ENCODE measurements around the gene TSPAN13. TPM values are rescaled to one million over a fixed set of nuclear protein-coding genes. Genes with fewer than 3 reads are reported as not detected.

Gene TSPAN13
- total and polyA plus RNA-seq, 2 of the 8 experiments (the other 6 are each of a cell fraction or from before 2014, with no cell fraction given), result 15.3 to 28.1 TPM

GRCh38 chr7:16765436-16765859 is 11.9 kb downstream of the TSPAN13 start:
- H3K4me2 ChIP-seq (ENCODE audit: insufficient read depth in 1 of 2, low read depth in 2 of 2, low read length in 2 of 2), result no peak overlapping the region
- no peak overlapping the region for H3K27ac ChIP-seq (ENCODE audit: low read depth, low read length)
- H4K20me1 ChIP-seq (replicated peaks in 1 of 2; ENCODE audit: control insufficient read depth in 1 of 2, insufficient read depth in 2 of 2, low read length in 2 of 2), result no peaks in the 10 kb centered on the region
- no peak overlapping the region for H3K14ac ChIP-seq (ENCODE audit: insufficient read length)
- H3K9ac ChIP-seq (replicated peaks in 1 of 4; ENCODE audit: extremely low read depth in 1 of 4, low read depth in 3 of 4, low read length in 3 of 4), result no peak overlapping the region
- peaks cover 0 to under 1% (median 0%) of the 10 kb centered on the region in 4 experiments; a peak in 1 of 7 replicates for H3K4me1 ChIP-seq (replicated peaks in 1 of 4; ENCODE audit: control insufficient read depth in 3 of 4, insufficient read depth in 4 of 4, low read length in 3 of 4)
- no peak overlapping the region for H4K91ac ChIP-seq (replicated peaks; ENCODE audit: insufficient read length, low read length)
- H2BK15ac ChIP-seq (ENCODE audit: low read length), result no peak overlapping the region
- H3K56ac ChIP-seq (replicated peaks; ENCODE audit: insufficient read length, low read depth, low read length), result no peak overlapping the region
- no peaks in the 10 kb centered on the region for H3K36me3 ChIP-seq (ENCODE audit: control insufficient read depth in 2 of 4, insufficient read depth in 4 of 4, low read length in 3 of 4)
- no peak overlapping the region for H2AK5ac ChIP-seq (ENCODE audit: low read depth, low read length)
- FAIRE-seq, result no peak
- H3K23me2 ChIP-seq (ENCODE audit: low read depth, low read length), result no peaks in the 10 kb centered on the region
- H2BK20ac ChIP-seq (ENCODE audit: low read length), result no peak overlapping the region
- H3K18ac ChIP-seq (ENCODE audit: extremely low read depth, low read length), result no peak overlapping the region
- CTCF ChIA-PET (ENCODE audit: partially characterized antibody), result interaction anchor here (2.1 kb wide), 1 partner anchor 34 kb away, joined by 5 read pairs; no protein-coding TSS in a partner anchor
- no peaks in the 10 kb centered on the region for H3K27me3 ChIP-seq (replicated peaks in 1 of 4; ENCODE audit: control insufficient read depth in 3 of 4, extremely low read depth in 1 of 4, insufficient read depth in 3 of 4, low read length in 3 of 4)
- H4K8ac ChIP-seq (ENCODE audit: extremely low read depth, insufficient read depth, low read length), result no peak overlapping the region
- POLR2A ChIA-PET (ENCODE audit: partially characterized antibody), result interaction anchor here (0.6 kb wide), 1 partner anchor 533 kb away, joined by 3 read pairs; no protein-coding TSS in a partner anchor
- peaks cover 0 to 24% of the 10 kb centered on the region in 2 experiments; a peak in 2 of 4 replicates for H3K79me2 ChIP-seq (ENCODE audit: control insufficient read depth in 1 of 2, insufficient read depth in 2 of 2, low read length in 2 of 2)
- no peak overlapping the region for H2AFZ ChIP-seq (ENCODE audit: low read length)
- DNase-seq (ENCODE audit: low read depth in 1 of 2, low spot score in 2 of 2), result no peak
- H4K5ac ChIP-seq (ENCODE audit: insufficient read length, low read depth, low read length), result no peak overlapping the region
- no peak overlapping the region for H2BK12ac ChIP-seq (ENCODE audit: low read depth, low read length)
- H3K4ac ChIP-seq (replicated peaks; ENCODE audit: insufficient read length, low read depth, low read length), result no peak overlapping the region
- H2BK120ac ChIP-seq (replicated peaks; ENCODE audit: low read depth, low read length), result no peak overlapping the region
- H2BK5ac ChIP-seq (ENCODE audit: low read depth, low read length), result no peak overlapping the region
- H3K79me1 ChIP-seq (ENCODE audit: low read depth, low read length), result no peaks in the 10 kb centered on the region
- no peaks in the 10 kb centered on the region for H3K9me3 ChIP-seq (ENCODE audit: insufficient read depth in 2 of 2, low read depth in 1 of 2, low read length in 1 of 2)
- no peak overlapping the region for H3K23ac ChIP-seq (ENCODE audit: insufficient read length)
- no peak overlapping the region for H3K4me3 ChIP-seq (ENCODE audit: extremely low read depth in 1 of 4, insufficient read depth in 2 of 4, low read depth in 3 of 4, low read length in 4 of 4)
- WGBS, 2 experiments (ENCODE audit: extremely low coverage in 1 of 2, insufficient coverage in 1 of 2, insufficient read length in 1 of 2, insufficient replicate concordance in 2 of 2, low coverage in 1 of 2, low lambda C conversion rate in 2 of 2, missing lambda C conversion rate in 1 of 2), result 92% methylated on average over 2 of the region's 2 CpGs; no CpG with 5 or more reads in 1 of the 2 experiments
- TF ChIP-seq HDAC6 (IDR thresholded peaks at IDR 0.05; ENCODE audit: low read depth, low read length), result no peak
- TF ChIP-seq CBX5 (IDR thresholded peaks at IDR 0.05; ENCODE audit: low read depth, low read length), result no peak
- TF ChIP-seq HDAC2 (IDR thresholded peaks at IDR 0.05; ENCODE audit: borderline replicate concordance in 1 of 2, low read depth in 2 of 2, low read length in 2 of 2), result no peak
- no peak for TF ChIP-seq TAF7 (optimal IDR thresholded peaks at IDR 0.05; ENCODE audit: borderline replicate concordance, low read depth, low read length)
- TF ChIP-seq RAD21 (IDR thresholded peaks at IDR 0.05 in 1 of 2, conservative IDR thresholded peaks at IDR 0.05 in 1 of 2; ENCODE audit: low read depth in 2 of 2, low read length in 2 of 2), result no peak
- TF ChIP-seq, protein P1, sequence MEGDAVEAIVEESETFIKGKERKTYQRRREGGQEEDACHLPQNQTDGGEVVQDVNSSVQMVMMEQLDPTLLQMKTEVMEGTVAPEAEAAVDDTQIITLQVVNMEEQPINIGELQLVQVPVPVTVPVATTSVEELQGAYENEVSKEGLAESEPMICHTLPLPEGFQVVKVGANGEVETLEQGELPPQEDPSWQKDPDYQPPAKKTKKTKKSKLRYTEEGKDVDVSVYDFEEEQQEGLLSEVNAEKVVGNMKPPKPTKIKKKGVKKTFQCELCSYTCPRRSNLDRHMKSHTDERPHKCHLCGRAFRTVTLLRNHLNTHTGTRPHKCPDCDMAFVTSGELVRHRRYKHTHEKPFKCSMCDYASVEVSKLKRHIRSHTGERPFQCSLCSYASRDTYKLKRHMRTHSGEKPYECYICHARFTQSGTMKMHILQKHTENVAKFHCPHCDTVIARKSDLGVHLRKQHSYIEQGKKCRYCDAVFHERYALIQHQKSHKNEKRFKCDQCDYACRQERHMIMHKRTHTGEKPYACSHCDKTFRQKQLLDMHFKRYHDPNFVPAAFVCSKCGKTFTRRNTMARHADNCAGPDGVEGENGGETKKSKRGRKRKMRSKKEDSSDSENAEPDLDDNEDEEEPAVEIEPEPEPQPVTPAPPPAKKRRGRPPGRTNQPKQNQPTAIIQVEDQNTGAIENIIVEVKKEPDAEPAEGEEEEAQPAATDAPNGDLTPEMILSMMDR (IDR thresholded peaks at IDR 0.05; ENCODE audit: control extremely low read depth in 1 of 3, insufficient read depth in 1 of 3, low read depth in 1 of 3, low read length in 3 of 3), result no peak
- no peak for TF ChIP-seq BACH1 (IDR thresholded peaks at IDR 0.05; ENCODE audit: low read length)
